HG02610 (cell line): ENCODE data around the gene MARCO.

Source experiments
- ATAC-seq: cut with Tn5 transposase; IDR thresholded peaks from one replicate; pipeline ENCODE4 v1.9.1; 2021; ENCODE audit warnings: mild to moderate bottlenecking, moderate library complexity; ENCODE audit not compliant: unreplicated experiment

MARCO gene

GRCh38 chr2:118942031-118942430 is at the start of gene MARCO:
Gene MARCO, plus strand, starts transcription at chr2:118942194. Its CDS starts 107 bp downstream, at chr2:118942301.
- no peak for ATAC-seq

GRCh38 chr2:118893100-118893499 is 48.9 kb upstream of the MARCO start:
- no peak for ATAC-seq

GRCh38 chr2:118902266-118903028 is 39.5 kb upstream of the MARCO start:
- no peak for ATAC-seq

- ATAC-seq, result no peak
Observed at GRCh38 chr2:118903029-118903351, 39.0 kb upstream of the MARCO start.

GRCh38 chr2:118903551-118904479 is 38.2 kb upstream of the MARCO start:
- no peak for ATAC-seq

- ATAC-seq, result no peak
Observed at GRCh38 chr2:118905206-118905605, 36.8 kb upstream of the MARCO start.

GRCh38 chr2:118906186-118906585 is 35.8 kb upstream of the MARCO start:
- no peak for ATAC-seq

GRCh38 chr2:118907759-118908158 is 34.2 kb upstream of the MARCO start:
- no peak for ATAC-seq

- ATAC-seq, result no peak
Observed at GRCh38 chr2:118909191-118909590, 32.8 kb upstream of the MARCO start.

GRCh38 chr2:118911166-118911856 is 30.7 kb upstream of the MARCO start:
- ATAC-seq, result no peak

- no peak for ATAC-seq
Observed at GRCh38 chr2:118911936-118912335, 30.1 kb upstream of the MARCO start.

GRCh38 chr2:118913131-118913802 is 28.7 kb upstream of the MARCO start:
- ATAC-seq, result no peak

GRCh38 chr2:118913803-118914645 is 28.0 kb upstream of the MARCO start:
- ATAC-seq, result no peak

GRCh38 chr2:118914721-118915453 is 27.1 kb upstream of the MARCO start:
- ATAC-seq, result no peak

- no peak for ATAC-seq
Observed at GRCh38 chr2:118918017-118918416, 24.0 kb upstream of the MARCO start.

- no peak for ATAC-seq
Observed at GRCh38 chr2:118921646-118922045, 20.3 kb upstream of the MARCO start.

- ATAC-seq, result no peak
Observed at GRCh38 chr2:118922254-118922653, 19.7 kb upstream of the MARCO start.

GRCh38 chr2:118923371-118923770 is 18.6 kb upstream of the MARCO start:
- ATAC-seq, result no peak

- ATAC-seq, result no peak
Observed at GRCh38 chr2:118925476-118925875, 16.5 kb upstream of the MARCO start.
